Activated naive CD8-positive, alpha-beta T cell treated with anti-CD3 and anti-CD28 coated beads, Interleukin-2, amount 50 U/mL, for 24 hours (primary cell): ENCODE data around the gene AASS.
"Not testable (repeated sequence)": the region's sequence is repeated elsewhere in the genome, so short reads cannot be mapped to it uniquely, and the experiment has no call there.

Experiments used
- ATAC-seq: fragments of 150-1000 bp; cut with Tn5 transposase; one replicate; pipeline ENCODE4 v1.10.0; 2021
- DNase-seq: peaks from one replicate; pipeline ENCODE4 v3.0.0; 2021
- H3K27ac Mint-ChIP-seq: one replicate; pipeline ENCODE4 v1.8.0; 2021; ENCODE audit warnings: mild to moderate bottlenecking, mixed read lengths
- H3K27me3 Mint-ChIP-seq: one replicate; pipeline ENCODE4 v1.8.0; 2021; ENCODE audit warnings: mixed read lengths
- H3K36me3 Mint-ChIP-seq: one replicate; pipeline ENCODE4 v1.8.0; 2021; ENCODE audit warnings: low read depth, mixed read lengths
- H3K4me1 Mint-ChIP-seq: one replicate; pipeline ENCODE4 v1.8.0; 2021; ENCODE audit warnings: mixed read lengths
- H3K4me3 Mint-ChIP-seq: one replicate; pipeline ENCODE4 v1.8.0; 2021; ENCODE audit warnings: mild to moderate bottlenecking, moderate library complexity, mixed read lengths
- H3K9me3 Mint-ChIP-seq: one replicate; pipeline ENCODE4 v1.8.0; 2021; ENCODE audit warnings: mixed read lengths

AASS gene

DNA sequence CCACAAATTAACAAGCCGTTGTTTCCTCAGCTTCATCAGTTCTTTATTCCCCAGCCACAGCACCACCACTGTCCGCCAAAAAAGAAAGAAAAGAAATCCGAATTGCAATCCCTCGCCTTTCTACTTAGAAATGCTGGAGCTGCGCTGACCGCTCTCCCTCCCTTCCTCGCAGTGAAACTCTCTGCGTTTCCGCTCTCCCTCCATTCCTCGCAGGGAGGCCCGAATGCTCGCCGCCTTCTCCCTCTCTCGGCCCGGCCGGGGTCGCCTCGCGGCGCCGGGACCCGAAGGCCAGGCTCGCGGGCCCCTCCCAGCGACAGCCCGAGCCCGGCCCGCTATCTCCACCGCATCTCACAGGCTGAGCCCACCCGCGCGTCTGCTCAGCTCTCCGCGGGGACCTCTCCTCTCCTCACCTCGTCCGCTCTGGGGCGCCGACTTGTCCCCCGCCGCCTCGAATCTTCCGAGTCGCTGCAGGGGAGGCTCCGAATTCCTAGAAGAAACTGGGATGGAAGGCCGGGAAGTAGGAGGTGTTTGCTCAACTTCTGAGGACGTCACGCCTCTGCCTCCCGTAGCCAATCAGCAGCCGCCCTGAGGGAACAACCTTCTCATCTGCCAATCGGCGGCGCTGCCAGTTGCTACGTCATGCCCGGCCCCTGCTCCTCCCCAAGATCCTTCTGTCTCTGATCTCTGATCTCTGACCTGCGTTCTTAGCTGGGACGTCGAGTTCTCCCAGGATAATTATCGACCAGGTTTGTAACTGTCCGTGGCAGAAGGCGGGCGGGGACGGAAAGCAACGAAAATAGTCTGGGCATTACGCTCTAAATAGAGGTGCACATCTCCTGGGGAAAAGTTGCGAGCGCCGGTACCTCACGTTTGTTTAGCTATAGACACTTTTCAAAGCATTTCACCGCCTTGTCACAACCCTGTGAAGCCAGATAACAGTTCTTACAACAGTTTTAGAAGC is at the start of gene AASS:
AASS (minus strand) TSS at position 499 of the 961 bp plus-strand sequence. CDS start 10,523 bp downstream, outside the sequence.
- Mint-ChIP-seq H3K27ac (peak within 1 kb of the TSS; percentile 46), H3K27me3 (peaks cover 51% of the 10 kb centered on the region), H3K36me3 (no peaks in the 10 kb centered on the region), H3K4me3 (peak within 1 kb of the TSS; percentile 86), H3K4me1 (peaks cover 17% of the 10 kb centered on the region), H3K9me3 (no peaks in the 10 kb centered on the region)
- ATAC-seq (peak; percentile 89), DNase-seq (peak; percentile 73)

DNA sequence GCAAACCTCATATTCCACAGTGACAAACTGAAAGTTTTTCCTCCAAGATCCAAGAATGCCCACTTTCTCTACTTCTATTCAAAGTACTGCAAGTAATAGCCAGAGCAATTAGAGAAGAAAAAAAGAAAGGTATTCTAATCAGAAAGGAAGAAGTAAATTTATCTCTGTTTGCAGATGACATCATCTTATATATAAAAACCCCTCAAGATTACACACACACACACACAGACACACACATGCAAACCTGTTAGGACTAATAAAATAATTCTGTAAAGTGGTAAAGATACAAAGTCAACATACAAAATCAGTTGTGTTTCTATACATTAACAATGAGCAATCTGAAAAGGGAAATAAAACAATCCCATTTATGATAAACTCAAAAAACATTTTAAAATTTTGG is 44.7 kb upstream of the AASS start:
- H3K27me3 Mint-ChIP-seq = no peaks in the 10 kb centered on the region
- DNase-seq = no peak
- H3K36me3 Mint-ChIP-seq = no peaks in the 10 kb centered on the region
- H3K4me1 Mint-ChIP-seq = no peaks in the 10 kb centered on the region
- no peak overlapping the region for H3K4me3 Mint-ChIP-seq
- peaks cover 3% of the 10 kb centered on the region for H3K9me3 Mint-ChIP-seq
- no peak for ATAC-seq
- no peak overlapping the region for H3K27ac Mint-ChIP-seq

DNA sequence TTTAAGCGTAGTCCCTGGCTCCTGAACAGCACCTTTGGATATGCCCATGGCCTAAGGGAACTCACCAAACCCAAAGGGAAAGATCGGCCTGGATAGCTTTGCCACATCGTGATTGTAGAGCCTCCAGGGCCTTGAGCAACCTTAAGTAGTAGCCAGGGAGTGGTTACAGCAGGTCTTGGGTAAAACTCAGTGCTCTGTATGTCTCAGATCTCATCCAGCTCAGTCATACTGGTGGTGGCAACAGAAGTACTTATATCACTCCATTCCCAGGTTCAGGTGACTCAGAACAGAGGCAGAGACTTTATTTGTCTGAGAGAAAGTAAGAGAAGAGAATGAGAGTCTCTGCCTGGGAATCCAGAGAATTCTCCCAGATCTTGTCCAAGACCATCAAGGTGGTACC is 39.1 kb upstream of the AASS start:
- no peak for DNase-seq
- no peak overlapping the region for H3K27ac Mint-ChIP-seq
- no peak for ATAC-seq
- H3K4me1 Mint-ChIP-seq = no peaks in the 10 kb centered on the region
- peaks cover 7% of the 10 kb centered on the region for H3K9me3 Mint-ChIP-seq
- no peaks in the 10 kb centered on the region for H3K36me3 Mint-ChIP-seq
- H3K27me3 Mint-ChIP-seq = no peaks in the 10 kb centered on the region
- H3K4me3 Mint-ChIP-seq = no peak overlapping the region

DNA sequence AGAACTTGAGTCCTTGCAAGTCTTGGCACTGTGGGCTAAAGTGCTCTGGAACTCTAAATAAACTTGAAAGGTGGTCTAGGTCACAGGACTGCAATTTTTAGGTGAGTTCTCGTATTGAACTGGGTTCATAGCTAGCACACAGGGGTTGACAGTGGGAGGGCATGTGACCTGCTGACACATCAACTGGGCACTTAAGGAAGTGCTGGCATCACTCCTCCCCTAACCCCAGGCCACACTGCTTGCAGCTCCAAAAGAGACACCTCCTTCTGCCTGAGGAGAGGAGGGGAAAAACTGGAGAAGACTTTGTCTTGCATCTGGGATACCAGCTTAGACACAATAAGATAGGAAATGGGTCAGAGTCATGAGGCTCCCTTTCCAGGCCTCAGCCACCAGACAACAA is 38.0 kb upstream of the AASS start:
- no peak for DNase-seq
- H3K9me3 Mint-ChIP-seq = peaks cover 7% of the 10 kb centered on the region

DNA sequence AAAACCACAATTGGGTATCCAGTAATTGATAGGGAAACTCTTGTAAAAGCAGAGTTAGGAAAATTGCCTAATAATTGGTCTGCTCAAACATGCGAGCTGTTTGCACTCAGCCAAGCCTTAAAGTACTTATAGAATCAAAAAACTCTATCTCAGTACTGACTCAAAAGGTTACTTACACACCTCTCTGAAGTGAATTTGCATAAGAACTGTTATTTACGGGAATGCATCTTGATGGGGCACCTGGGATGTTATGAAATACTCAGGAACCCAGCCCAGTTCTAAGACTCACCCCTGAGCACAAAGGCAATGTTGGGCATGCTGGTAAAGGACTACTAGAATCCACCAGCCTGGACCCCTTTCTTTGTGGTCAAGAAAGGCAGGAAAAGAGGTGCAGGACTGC is 28.1 kb upstream of the AASS start:
- not testable (repeated sequence) for H3K9me3 Mint-ChIP-seq, H3K4me3 Mint-ChIP-seq, H3K36me3 Mint-ChIP-seq, DNase-seq, H3K4me1 Mint-ChIP-seq, H3K27ac Mint-ChIP-seq, ATAC-seq, H3K27me3 Mint-ChIP-seq

More for the DNA sequence above, 38.0 kb upstream of the AASS start:
- Mint-ChIP-seq H3K4me1 (no peaks in the 10 kb centered on the region), H3K27ac (no peak overlapping the region), H3K27me3 (no peaks in the 10 kb centered on the region), H3K4me3 (no peak overlapping the region), H3K36me3 (no peaks in the 10 kb centered on the region)
- no peak for ATAC-seq

DNA sequence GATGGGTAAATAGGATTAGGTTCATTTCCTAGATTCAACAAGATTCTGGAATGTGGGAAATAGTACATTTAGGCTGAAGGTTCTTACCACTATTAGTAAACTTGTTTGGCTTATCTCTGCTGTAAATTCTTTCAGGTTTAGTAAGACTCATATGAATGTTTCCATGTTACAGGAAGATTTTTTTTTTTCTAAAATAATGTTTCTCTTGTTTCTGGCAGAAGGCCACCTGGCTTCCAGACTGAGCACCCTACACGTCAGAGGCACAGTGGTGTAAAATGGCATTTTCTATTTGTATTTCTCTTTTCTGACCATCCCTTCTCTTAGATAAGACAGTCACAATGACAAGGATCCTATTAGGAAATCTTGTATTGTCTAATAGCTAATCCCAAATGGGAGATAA is 22.7 kb upstream of the AASS start:
- DNase-seq = no peak
- H3K9me3 Mint-ChIP-seq = no peaks in the 10 kb centered on the region
- no peak for ATAC-seq
- H3K4me3 Mint-ChIP-seq = no peak overlapping the region
- H3K27ac Mint-ChIP-seq = no peak overlapping the region
- H3K27me3 Mint-ChIP-seq = no peaks in the 10 kb centered on the region
- H3K4me1 Mint-ChIP-seq = no peaks in the 10 kb centered on the region
- H3K36me3 Mint-ChIP-seq = no peaks in the 10 kb centered on the region

DNA sequence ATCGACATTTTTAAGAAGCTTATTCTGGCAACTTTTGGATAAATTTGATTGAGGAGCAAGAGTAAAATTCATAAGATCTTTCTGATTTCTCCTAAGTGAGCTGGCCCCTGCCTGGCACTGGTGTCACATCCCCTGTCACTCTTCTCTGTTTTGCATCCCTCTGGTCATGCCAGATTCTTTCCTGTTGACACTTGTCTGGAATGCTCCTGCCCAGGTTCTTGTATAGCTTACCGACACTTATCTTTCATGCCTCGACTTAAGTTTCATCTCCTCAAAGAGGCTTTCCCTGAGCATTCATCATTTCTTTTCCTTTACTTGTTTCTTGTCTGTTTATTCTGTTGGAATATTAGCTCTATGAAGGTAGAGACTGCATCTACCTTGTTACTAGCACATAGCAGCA is 22.2 kb upstream of the AASS start:
- H3K36me3 Mint-ChIP-seq = no peaks in the 10 kb centered on the region
- no peak overlapping the region for H3K27ac Mint-ChIP-seq
- H3K27me3 Mint-ChIP-seq = no peaks in the 10 kb centered on the region
- H3K4me3 Mint-ChIP-seq = no peak overlapping the region
- H3K4me1 Mint-ChIP-seq = no peaks in the 10 kb centered on the region
- no peak for DNase-seq
- no peaks in the 10 kb centered on the region for H3K9me3 Mint-ChIP-seq
- ATAC-seq = no peak

DNA sequence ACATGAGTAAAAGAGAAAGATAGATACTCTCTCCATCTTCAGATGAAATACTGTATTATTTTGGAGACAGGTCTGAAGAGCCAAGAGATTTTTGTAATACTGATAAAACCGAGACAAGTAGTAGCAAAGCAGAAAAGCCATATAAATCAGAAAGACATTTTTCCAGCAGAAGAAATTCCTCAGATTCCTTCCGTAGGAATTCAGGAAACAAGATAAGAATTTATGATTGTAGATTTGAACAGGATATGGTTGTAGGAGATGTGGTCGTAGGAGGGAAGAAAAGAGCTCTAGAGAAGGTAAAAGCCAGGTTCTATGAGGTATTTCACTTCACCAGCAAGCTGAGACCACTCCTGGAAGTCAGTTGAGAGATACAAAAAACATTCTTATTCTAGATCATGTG is 17.6 kb upstream of the AASS start:
- H3K4me1 Mint-ChIP-seq = no peaks in the 10 kb centered on the region
- H3K27ac Mint-ChIP-seq = no peak overlapping the region
- H3K4me3 Mint-ChIP-seq = no peak overlapping the region
- H3K27me3 Mint-ChIP-seq = no peaks in the 10 kb centered on the region
- no peak for ATAC-seq
- DNase-seq = no peak
- H3K36me3 Mint-ChIP-seq = no peaks in the 10 kb centered on the region
- peaks cover 7% of the 10 kb centered on the region for H3K9me3 Mint-ChIP-seq

DNA sequence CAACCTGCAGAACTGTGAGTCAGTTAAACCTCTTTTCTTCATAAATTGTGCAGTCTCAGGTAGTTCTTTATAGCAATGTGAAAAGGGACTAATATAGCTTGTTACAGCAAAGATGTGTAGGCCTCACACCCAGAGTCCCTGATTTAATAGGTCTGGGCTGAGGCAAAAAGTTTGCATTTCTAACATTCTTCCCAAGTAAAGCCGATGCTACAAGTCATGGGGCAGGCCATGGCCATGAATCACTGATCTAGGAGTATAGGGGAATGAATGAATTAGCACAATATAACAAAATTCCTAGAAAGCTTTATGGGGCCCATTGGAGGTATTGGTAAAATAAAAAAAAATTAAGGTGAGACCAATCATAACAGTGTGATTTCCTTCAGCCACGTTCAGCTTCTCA is 11.5 kb upstream of the AASS start:
- DNase-seq (no peak), ATAC-seq (no peak)
- Mint-ChIP-seq H3K4me1 (no peaks in the 10 kb centered on the region), H3K4me3 (no peak overlapping the region), H3K9me3 (peaks cover 7% of the 10 kb centered on the region), H3K27ac (no peak overlapping the region), H3K36me3 (no peaks in the 10 kb centered on the region), H3K27me3 (no peaks in the 10 kb centered on the region)

DNA sequence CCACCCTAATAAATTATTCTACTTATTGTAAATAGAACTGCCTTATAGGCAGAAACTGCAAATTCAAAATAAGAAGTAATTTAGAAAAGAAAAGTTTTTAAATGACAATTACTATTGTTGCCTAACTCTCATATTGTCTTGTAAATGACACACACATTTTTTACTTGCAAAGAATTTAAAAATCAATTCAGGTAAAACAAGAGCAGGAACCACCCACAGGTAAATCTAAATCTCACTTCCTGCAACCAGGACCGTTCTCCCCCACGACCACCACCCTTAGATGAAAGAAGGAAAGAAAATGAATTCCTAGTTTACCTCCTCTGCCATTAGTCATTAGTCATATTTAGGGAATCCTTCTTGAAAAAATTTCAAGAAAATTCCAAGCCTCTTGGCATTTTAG is 4.8 kb upstream of the AASS start:
- peaks cover 27% of the 10 kb centered on the region for H3K27me3 Mint-ChIP-seq
- no peak overlapping the region for H3K27ac Mint-ChIP-seq
- no peaks in the 10 kb centered on the region for H3K36me3 Mint-ChIP-seq
- no peak overlapping the region for H3K4me3 Mint-ChIP-seq
- no peak for ATAC-seq
- peaks cover 7% of the 10 kb centered on the region for H3K4me1 Mint-ChIP-seq
- H3K9me3 Mint-ChIP-seq = no peaks in the 10 kb centered on the region
- DNase-seq = no peak

DNA sequence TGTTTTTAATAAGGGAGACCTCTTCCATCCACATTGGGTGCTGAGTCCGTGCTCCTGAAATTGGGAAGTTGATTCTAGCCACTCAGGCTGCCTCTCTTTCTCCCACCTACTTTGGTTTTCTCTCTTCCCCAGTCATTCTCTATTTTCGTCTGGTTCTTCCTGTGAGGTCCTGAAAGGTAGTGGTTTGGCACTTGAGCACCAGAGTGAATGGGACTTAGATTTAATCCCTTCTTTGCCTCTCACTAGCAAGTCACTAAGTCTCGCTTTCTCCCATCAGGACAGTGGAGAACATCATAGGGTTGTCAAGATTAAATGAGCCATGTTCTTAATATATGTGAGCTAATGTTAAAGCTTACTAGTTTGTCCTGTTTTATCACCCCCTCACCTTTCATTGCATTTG is 4.0 kb upstream of the AASS start:
- ATAC-seq (no peak), DNase-seq (no peak)
- H3K27me3 Mint-ChIP-seq = peaks cover 34% of the 10 kb centered on the region
- H3K36me3 Mint-ChIP-seq = no peaks in the 10 kb centered on the region
- no peak overlapping the region for H3K4me3 Mint-ChIP-seq
- no peaks in the 10 kb centered on the region for H3K9me3 Mint-ChIP-seq
- H3K27ac Mint-ChIP-seq = no peak overlapping the region
- H3K4me1 Mint-ChIP-seq = peaks cover 14% of the 10 kb centered on the region

DNA sequence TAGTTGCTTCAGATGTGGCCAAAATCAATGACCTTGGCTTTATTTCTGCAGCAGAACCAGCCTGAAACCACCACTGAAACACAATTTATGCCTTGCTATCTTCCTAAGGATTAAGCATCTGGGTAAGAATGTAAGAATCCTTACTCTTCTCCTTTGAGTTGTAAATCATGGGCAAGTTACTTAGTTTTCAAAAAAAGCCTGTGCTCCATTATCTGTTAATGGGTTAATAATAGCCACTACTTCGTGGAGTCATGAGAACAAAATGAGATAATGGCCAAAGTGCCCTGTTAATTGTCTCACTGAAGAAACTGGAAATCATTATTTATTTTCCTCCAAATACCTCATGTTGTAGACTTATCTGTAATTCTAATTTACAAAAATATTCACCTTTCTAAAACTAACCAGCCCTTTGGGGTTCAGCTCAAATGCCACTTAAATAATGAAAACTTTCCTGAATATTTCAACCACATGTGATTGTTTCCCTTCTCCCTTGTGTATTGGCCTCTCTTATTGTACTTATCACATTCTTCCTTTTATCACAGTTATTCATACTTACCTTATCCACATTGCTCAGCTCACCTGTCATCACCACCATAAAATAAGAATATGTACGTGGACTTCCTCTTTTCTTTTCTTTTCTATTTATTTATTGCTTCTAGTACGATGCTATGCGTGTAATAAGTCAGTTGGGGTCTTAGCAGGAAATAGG is 2.0 kb upstream of the AASS start:
- Mint-ChIP-seq H3K27ac (no peak overlapping the region), H3K4me3 (no peak overlapping the region), H3K36me3 (no peaks in the 10 kb centered on the region), H3K27me3 (peaks cover 51% of the 10 kb centered on the region), H3K4me1 (peaks cover 17% of the 10 kb centered on the region), H3K9me3 (no peaks in the 10 kb centered on the region)
- ATAC-seq (no peak), DNase-seq (no peak)

DNA sequence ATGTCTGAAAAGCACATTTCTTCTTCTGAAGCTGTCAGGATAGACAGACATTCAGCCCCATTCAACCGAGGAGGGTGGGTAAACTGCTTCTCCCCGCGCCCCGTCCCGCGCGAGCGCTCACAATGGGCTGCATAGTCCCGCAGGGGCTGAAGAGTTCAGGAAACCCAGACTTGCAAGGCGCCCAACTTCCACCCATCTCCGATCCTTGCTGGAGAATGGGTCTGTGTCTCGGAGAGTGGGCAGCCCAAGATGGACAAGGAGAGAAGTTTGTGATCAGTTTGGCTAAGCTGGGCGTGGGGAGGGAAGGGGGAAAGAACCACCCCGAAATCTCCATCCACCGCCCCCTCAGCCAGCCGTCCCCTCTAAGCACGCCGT is 686 bp downstream of the AASS start:
- H3K27me3 Mint-ChIP-seq = peaks cover 54% of the 10 kb centered on the region
- H3K9me3 Mint-ChIP-seq = no peaks in the 10 kb centered on the region
- peak overlapping the region; percentile 86 for H3K4me3 Mint-ChIP-seq
- H3K36me3 Mint-ChIP-seq = no peaks in the 10 kb centered on the region
- ATAC-seq = peak; percentile 11
- peaks cover 17% of the 10 kb centered on the region for H3K4me1 Mint-ChIP-seq
- H3K27ac Mint-ChIP-seq = peak overlapping the region; percentile 46
- DNase-seq = peak; percentile 7

DNA sequence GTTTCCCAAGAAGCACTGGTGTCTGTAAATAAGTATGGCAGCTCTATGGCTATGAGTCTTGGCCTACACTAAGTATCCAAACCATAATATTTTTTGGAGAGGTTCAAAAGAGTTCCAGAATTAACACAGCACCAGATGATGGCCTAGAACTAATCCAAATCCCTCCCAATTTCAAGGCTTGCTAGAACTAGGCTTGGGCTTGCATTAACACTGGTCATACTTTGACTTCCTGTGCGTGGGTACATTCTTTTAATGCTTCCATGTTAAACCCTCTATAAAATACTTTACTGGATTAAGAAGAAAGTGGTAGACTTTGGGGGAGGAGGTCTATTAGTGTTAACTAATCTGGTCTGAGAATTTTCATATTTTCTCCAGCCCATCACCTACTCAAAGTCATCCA is 3.1 kb downstream of the AASS start:
- ATAC-seq (no peak), DNase-seq (no peak)
- Mint-ChIP-seq H3K36me3 (no peaks in the 10 kb centered on the region), H3K9me3 (no peaks in the 10 kb centered on the region), H3K27ac (no peak overlapping the region), H3K27me3 (peaks cover 43% of the 10 kb centered on the region), H3K4me1 (peaks cover 25% of the 10 kb centered on the region), H3K4me3 (no peak overlapping the region)
